Stimulated activated CD4-positive, alpha-beta T cell treated with anti-CD3 and anti-CD28 coated beads, Interleukin-2, amount 100 ng/mL, for 48 hours (primary cell): ENCODE results near the gene RECK.

Source experiments
- DNase-seq, 2 donors: peaks; one replicate each; pipeline ENCODE4 v3.0.0-alpha.2; 2020

RECK gene

DNA sequence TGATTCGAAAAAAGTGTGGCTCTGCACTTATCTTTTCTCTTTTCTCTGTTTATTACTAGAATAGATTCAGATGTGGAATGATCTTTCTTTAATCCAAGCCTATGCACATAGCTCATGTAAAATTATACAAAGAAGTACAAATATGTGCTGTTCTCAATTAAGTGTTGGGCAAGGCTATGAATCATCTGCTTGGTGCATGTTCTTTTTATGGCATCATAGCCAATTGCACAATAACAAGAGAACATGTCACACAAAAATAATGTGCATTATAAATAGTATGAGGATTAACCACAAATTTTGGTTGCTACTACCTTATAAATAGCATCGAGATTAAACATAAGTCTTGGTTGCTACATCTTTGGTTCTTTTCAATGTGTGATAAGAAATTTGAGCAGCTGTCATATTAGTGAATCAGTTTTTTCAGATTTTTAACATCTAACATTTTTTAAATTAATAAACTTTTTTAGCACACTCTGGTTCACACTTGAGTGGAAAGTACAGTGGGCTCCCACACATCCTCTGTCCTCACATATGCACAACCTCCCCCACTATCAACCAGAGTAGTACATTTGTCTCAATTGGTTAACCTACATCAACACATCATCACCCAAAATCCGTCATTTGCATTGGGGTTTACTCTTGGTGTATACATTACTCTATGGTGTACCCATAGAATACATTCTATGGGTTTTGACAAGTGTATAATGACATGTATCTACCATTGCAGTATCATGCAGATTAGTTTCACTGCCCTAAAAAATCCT, 6.8 kb upstream of the RECK start:
- DNase-seq = no peak

DNA sequence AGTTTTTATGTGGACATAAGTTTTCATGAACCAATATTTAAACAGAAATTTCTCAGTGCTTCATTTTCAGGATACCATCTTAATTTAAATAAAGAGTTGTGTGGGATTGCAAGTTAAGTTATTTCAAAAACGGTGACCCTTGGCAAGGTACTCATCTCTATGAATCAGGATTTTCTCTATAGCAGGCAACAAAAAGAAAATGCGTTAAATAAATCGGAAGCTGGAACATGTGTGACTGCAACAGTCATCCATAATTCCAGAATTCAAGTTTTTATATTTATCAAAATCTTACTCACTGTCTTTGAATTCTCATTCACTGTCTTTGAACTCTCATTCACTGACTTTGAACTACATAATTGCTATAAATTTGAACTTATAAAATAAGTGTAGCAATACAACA, 5.8 kb upstream of the RECK start:
- DNase-seq = no peak

DNA sequence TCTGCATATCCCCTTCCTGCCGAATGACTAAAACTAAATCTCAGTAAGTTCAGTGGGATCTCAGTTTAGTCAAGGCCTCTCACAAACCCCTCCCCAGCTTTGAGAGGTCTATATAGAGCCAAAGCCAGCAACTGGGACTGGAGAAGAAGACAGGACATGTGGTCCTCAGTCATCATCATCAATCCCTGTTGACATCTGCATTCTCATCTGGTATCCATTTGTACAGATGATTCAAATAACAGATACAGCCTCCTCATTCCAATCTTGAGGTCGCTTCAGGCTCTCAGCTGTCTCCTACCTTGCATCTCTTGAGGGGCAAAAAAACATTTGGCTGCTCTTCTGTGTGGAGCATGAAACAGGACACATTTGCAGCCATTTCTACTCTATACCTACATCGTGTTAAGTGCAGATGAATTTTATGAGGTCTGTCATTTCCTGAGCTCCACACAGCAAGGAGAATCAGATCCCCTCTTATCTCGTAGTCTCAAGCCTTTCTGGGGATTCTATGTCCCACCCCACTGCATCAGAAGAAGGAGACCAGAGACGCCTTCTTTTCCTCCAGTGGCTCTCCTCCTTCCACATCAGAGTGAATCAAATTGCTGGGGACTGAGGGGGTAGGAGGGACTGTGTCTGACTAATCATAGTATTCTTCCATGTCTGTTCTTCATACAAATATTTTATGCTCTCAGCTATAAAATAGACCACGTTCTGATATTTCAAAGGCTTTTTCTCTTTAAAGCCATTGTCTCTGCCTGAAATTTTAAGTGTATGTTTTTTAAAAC, 4.7 kb upstream of the RECK start:
- DNase-seq = no peak

DNA sequence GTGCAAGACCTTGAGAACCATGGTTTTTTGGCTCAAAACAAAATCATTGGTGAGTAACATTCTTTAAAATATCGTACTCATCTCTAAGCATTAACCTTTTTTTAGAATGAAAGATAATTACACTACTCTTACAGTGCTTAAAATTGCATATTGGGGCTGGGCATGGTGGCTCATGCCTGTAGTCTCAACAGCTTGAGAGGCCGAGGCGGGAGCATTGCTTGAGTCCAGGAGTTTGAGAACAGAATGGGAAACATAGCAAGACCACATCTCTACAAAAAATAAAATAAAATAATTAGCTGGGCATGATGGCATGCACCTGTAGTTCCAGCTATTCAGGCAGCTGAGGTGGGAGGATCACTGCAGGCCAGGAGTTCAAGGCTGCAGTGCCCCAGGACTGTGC, 2.9 kb upstream of the RECK start:
- no peak for DNase-seq

DNA sequence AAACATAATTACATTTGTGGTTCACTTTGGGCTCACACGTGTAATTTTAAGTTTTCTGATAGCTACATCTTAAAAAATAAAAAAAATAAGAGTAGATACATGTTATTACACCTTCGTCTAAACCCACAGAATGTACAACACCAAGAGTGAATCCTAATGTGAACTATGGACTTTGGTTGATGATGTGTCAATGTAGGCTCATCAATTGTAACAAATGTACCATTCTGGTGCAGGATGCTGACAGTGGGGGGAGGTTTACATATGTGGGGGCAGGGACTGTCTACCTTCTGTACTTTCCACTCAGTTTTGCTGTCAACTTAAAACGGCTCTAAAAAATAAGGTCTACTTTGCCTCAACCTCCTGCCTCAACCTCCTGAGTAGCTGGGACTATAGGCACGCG, 2.5 kb upstream of the RECK start:
- DNase-seq = no peak

DNA sequence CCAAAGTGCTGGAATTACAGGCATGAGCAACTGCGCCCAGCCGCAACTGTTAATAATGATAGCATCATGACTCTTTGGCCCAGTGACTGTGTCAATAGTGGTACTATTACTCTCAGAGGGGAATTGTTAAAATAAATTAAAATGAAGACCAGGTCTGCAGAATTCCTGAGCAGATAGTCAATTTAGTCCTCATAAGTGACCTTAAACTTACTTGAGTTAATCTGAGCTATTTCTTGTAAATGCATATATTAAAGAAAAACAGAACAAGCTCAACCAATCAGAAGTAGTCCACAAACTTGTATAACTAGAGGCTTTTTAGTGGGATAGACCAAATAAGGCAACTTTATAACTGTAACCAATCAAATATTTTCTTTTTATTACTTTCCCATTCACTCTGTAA, 1.7 kb upstream of the RECK start:
- DNase-seq = no peak

DNA sequence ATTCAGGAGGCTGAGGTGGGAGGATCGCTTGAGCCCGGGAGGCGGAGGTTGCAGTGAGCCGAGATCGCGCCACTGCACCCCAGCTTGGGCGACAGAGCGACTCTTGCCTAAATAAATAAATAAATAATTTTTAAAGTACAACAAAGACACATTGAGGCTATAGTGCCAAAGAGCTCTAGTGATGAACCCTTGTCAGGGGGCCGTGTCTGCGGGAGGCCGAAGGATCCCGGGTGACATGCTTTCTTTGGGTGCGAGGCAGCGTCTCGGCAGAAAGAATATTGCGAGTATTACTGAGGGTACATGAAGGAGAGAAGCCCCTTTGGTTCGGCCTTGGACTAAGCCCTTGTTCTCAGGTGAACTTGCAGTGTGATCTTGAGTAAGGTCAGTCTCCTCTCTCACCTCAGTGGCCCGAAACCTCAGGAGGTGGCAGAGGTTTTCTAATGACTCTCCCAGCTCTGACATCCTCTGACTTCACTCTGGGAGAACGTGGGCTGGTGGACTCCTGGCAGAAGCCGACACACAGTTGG, 397 bp upstream of the RECK start:
- DNase-seq = no peak

DNA sequence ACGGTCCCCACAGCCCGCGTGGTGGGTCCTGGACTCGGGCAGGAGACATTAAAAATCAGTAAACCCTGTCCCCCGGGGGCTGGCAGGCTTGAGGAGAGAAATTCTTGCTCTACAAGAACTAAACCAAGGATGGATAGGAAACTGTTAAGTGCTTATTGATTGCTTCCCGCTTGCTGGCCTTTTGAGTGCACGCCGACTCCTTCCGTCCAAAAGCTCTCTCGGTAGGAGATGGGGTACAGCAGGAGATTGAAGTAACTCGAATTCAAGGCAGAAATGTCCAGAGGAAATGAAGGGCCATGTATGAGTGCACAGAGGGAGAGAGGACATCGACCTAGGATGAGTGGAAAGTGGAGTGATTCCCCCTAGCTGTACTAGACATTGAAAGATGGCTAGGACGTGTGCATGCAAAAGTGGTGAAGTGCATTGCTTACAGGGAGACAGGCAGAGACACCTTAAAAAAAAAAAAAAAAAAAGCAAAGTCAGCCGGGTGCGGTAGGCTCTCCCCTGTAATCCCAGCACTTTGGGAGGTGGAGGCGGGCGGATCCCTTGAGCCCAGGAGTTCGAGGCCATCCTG, 923 bp downstream of the RECK start:
- no peak for DNase-seq

DNA sequence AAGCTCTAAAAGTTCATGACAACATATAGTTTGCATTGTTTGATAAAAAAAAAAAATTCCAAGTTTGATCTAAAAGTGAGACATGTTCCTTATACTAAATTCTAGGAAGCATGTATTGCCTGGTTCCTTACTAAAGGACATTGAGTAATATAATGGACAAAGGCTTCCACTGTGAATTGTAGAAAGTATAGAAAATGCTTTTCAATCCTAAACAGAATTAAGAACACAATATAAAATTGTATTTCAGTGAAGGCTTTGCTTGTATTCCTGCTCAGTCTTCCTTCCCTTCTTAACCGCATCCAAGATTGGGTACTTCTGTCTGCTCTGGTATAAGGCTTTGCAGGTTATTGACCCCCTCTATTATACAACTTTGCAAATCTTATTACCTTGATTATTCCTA, 2.4 kb downstream of the RECK start:
- no peak for DNase-seq

DNA sequence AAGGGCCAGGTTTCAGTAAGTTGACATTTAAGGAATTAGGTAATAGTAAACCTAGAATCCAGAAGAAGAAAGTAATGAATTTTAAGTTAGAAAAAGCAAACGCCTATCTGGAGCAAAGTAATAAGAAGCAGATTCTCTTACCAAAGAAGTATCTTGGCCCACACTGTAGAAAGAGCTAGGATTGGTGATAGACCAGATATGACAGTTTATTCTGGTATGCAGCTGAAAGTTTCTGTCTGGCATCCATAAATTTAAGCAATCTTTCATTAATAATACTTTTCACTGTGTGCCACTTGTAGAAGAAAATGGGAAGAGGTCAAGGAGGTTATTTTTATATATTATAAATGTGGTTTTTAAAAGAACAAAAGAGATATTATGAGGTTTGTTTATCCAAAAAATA, 3.0 kb downstream of the RECK start:
- DNase-seq = no peak

DNA sequence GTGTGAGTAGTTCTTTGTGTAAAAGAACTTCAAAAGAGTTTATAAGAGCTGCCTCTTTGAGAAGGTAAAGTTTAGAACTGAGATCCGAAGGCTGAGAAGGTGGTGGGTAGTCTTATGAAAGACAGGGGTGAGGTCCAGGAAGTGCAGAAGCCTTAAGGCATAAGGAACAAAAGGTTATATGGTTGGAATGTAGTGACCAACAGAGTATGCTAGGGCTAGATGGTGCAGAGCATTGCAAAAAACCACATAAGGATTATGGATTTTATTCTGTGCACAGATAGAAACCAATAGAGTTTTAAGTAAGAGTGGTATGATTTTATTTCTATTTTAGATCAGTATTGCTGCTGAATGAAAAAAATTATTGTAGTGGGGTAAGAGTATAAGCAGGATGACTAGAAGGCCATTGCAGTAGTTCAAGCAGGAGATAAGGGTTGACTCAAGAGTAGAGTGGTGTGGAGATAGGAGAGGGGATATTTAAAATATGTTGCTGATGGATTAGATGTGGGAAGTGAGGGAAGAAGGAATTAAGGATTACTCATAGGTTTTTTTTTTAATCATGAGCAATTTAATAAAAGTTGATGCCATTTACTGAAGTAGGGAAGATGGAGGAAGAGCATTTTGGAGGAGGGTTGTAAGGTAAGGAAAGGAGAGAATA, 3.7 kb downstream of the RECK start:
- DNase-seq = no peak

DNA sequence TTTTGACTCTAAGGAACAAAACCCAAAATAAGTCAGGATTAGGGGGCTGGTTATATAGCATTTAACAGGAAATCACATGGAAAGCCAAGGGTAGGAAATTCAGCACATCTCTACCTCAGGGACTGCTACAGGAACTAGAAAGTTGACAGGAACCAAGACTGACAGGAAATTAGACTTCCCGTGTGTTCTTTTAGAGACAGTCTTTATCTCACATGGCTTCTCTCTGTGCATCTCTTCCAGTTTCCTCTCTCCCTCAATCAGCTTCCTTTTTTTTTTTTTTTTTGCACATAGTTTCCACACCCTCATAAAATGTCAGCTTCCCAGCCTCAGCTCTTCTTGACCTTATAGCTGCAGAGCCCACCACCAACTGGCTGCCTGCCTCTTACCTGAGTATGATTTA, 4.8 kb downstream of the RECK start:
- DNase-seq = no peak

DNA sequence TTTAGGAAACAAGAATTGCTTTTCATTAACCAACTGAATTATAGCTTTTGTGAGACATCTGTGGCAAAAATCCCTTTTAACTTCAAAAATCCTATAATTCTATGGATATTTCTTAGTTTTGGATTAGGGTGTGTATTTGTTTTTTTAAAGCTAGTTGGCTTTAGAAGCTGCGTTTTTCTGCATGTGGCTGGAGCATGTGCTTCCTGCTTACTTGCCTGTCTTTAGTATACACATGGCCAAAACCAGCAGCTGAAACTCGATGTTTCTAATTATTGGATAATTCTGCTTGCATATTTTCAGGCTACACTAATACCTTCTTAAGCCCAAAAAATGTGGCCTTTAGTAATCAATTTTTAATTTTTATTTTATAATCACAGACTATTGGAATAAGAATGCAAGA, 8.9 kb downstream of the RECK start:
- no peak for DNase-seq

DNA sequence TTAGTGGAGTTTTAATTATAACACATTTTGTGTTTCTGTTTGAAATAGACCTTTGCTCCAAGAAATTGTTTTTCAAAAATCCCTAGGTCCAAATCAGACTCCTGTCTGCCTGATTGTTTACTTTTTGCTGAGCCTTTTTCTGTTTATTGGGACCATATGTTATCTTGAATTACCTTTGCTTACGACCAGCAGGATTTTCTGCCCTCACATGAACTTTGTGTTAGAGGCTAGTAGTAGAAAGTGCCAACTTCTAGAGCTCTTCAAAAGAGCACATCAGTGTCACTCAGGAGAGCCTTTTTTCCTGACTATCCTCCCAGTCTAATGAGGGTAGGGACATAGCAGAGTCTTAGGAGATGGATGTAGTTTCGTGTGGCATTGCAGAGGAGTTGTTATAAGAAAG, 10.2 kb downstream of the RECK start:
- no peak for DNase-seq

DNA sequence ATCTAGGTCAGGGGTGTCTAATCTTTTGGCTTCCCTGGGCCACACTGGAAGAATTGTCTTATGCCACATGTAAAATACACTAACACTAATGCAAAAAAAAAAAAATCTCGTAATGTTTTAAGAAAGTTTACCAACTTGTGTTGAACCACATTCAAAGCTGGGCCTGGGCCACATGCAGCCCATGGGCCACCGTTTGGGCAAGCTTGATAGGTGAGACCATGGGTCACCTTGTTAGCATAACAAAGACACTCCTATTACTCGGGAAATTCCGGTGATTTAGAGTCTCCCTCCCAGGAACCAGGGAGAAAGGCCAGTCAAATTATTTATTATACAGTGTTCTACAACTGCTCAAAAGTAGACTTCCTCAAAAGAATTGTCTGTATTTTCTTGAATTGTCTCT, 12.7 kb downstream of the RECK start:
- DNase-seq = no peak

DNA sequence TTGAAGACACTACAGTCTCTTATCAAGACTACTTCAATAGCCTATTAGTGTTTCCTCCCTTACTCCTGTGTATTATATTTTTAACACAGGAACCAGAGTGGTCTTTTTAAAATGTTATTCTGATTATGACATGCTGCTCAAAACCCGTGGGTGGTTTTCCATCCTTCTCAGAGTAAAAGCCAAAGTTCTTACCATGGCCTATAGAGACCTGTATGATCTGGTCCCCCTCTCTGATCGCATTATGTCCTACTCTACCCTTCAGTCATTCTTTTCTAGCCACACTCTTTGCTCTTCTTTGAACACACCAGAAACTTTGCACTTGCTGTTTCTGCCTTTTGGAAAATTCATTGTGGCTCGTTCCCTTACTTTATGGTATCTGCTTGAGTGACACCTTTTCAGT, 13.8 kb downstream of the RECK start:
- no peak for DNase-seq

DNA sequence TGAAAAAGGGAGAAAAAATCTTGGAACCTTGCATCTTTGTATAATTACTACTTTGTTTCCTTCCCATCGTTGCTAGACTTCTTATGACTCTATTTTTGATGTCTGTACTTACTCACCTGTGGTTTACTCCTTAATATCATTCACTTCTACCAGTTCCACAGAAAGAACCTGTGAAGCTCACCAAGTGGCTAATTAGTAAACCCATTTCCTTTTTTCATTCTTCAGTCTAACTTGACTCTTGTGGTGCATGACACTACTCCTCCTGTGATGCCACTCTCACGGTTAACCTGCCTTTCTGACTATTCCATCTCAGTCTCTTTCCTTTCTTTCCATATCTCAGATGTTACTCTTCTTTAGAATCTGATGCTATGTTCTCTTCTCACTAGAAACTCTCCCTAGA, 14.6 kb downstream of the RECK start:
- DNase-seq = no peak

DNA sequence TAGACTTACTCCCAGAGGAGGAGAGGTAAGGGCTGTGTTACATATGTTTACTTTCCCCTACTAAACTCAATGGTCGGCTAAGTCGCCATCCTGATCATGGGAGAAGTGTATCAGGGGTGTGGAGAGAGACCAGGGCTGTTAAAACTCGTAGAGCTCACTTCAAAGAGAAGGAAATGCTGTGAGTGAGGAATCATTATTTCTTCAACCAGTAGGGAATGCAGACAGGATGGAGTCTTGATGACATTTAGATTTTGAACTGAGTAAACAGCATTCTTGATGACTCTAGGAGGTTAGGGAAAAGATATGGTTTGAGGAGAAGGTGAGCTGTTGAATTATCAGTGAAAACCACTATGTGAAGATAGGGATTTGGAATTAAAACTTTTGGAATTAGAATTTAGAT, 17.3 kb downstream of the RECK start:
- DNase-seq = no peak

DNA sequence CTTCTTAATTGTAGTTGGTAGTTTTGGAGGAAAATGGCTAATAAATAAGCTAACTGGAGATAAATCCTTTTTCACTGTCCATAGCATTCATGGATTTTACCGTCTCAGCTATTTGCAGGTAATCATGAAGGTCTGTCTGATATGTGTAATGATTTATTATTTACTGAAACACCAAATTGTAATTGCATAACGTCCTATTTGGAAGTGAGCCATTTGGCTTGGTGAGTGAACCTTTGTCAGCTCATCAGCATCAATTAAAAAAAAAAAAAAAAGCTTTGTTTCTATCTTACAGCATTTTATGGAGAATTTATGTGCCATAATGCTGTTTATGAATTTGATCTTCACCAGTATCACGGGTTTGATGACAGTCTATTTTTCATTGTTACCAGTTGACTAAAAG, 20.2 kb downstream of the RECK start:
- DNase-seq = no peak

DNA sequence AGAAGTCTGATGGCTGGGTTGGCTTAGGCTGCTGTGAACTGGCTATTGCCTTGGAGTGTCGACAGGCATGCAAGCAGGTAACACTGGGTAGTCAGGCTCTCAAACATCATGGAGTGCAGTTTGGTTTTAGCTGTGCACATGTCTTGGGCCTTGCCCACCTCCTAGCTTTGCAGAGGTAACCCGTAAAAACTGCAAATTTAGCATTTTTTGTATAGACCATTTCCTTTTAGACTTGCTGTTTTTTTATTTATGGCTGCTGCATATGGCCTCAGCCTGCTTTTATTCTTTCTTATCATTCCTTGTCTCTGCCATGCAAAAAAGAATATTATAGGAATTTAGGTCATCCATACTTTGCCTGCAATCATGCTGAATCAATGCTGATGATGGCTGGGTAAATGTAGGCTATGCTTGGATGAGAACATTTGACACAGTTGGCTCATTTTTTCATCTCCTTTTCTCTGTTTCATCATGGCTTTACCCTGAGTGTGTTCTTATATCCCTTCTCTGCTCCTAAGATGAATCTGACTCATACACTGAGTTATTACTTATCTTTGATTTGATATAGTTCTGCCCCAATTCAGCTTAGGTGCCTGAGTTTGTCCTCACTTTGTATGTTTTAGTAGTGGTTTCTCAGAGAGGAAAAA, 27.2 kb downstream of the RECK start:
- DNase-seq = no peak

DNA sequence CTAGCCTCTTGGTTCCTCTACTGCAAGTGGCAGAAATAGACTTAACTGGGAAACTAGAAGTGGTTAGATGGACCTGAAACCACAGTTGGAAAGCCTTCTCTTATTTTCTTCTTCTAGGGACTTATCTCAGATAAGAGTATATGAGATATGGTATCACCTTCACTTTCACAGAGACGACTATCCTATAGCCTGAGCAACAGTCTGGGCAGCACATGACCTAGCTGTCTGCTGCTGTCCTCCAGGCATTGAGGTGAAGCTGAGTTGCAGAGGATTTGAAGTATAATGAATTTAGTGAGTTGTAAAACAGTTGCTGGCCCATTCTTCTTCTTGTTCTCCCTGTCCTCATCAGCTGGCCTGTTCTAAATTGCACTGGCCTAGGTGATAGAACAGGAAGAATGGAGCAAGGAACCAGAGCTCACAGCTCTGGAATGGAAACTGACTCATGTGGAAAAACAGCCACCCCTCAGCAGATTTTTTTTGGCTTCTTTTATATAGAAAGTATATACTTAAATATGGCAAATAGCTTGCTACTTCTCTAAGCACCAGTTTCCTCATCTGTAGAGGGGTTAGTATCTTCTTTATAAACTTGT, 27.8 kb downstream of the RECK start:
- no peak for DNase-seq

DNA sequence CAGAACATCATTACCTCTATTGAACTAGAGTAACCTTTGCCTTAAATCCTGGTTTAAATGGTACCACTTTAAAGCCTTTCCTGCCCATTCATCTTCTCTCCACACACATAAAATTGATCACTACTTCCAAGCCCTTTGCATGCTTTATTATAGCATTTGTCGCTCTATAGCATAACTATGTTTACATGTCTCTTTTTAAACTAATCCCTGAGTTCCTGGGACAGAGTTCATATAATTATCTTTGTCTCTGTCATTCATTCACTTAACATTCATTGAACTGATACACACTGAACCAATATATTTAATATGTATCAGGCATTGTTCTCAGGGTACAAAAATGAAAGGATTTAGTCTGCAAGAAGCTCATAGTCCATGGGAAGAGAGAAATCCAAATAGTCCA, 37.3 kb downstream of the RECK start:
- DNase-seq = no peak
